Vagina (tissue), 2 donors: ENCODE results near the gene PRDM5. TPM values are rescaled to one million over a fixed set of nuclear protein-coding genes. Genes with fewer than 3 reads are reported as not detected.

ENCODE experiments used
- DNase-seq, 2 donors: peaks; one replicate each; pipeline ENCODE4 v3.0.0-alpha.2; 2017; ENCODE audit errors: extremely low spot score in 2 of 2
- H3K27ac ChIP-seq: fragments of 200-600 bp; sonication (generic); one replicate; pipeline ENCODE4 v1.5.1; 2019
- H3K27me3 ChIP-seq: fragments of 200-600 bp; sonication (generic); one replicate; pipeline ENCODE4 v1.5.1; 2019
- H3K36me3 ChIP-seq, 2 donors: fragments of 200-600 bp; sonication (generic); one replicate each; pipeline ENCODE4 v1.5.1; 2017 to 2019
- H3K4me1 ChIP-seq: fragments of 200-600 bp; sonication (generic); one replicate; pipeline ENCODE4 v1.5.1; 2019
- H3K4me3 ChIP-seq, 2 donors: fragments of 200-600 bp; sonication (generic); 1 replicate in 1 of 2; 2 replicates in 1 of 2; pipeline ENCODE4 v1.5.1; 2016 to 2019
- H3K9me3 ChIP-seq: fragments of 200-600 bp; sonication (generic); one replicate; pipeline ENCODE4 v1.5.1; 2019
- POLR2A ChIP-seq, 2 donors: fragments of 450-650 bp; IDR thresholded peaks; one replicate each; pipeline ENCODE4 v1.6.1; 2017; ENCODE audit warnings: antibody characterized with exemption in 2 of 2, mild to moderate bottlenecking in 2 of 2, moderate library complexity in 2 of 2
- POLR2AphosphoS5 ChIP-seq, 2 donors: sonication (generic); formaldehyde crosslinking; IDR thresholded peaks; one replicate each; pipeline ENCODE4 v1.9.0; 2017; ENCODE audit warnings: antibody characterized with exemption in 2 of 2, mild to moderate bottlenecking in 2 of 2, low read depth in 1 of 2; ENCODE audit not compliant: insufficient read depth in 1 of 2
- intact Hi-C: fragments of 100-400 bp; cut with DNase I; formaldehyde crosslinking; loops from one replicate; pipeline ENCODE4 v1.15.1; 2023
- total RNA-seq: library from RNA; depleted of rRNA; stranded (reverse); fragments of >200 nt; gene quantifications from one replicate; pipeline ENCODE4 v1.2.3, GENCODE V29; 2016
- TF ChIP-seq, protein P1 (sequence below), 3 experiments: fragments of 450-650 bp in 2 of 3; fragments of 200-600 bp in 1 of 3; sonication (generic) in 1 of 3; IDR thresholded peaks; one replicate each; pipeline ENCODE4 v1.5.1; 2017 to 2019; ENCODE audit warnings: antibody characterized with exemption in 3 of 3, mild to moderate bottlenecking in 2 of 3, moderate library complexity in 2 of 3

Gene PRDM5
- total RNA-seq, 1 donor from 2014 or later = 15.2 TPM

DNA sequence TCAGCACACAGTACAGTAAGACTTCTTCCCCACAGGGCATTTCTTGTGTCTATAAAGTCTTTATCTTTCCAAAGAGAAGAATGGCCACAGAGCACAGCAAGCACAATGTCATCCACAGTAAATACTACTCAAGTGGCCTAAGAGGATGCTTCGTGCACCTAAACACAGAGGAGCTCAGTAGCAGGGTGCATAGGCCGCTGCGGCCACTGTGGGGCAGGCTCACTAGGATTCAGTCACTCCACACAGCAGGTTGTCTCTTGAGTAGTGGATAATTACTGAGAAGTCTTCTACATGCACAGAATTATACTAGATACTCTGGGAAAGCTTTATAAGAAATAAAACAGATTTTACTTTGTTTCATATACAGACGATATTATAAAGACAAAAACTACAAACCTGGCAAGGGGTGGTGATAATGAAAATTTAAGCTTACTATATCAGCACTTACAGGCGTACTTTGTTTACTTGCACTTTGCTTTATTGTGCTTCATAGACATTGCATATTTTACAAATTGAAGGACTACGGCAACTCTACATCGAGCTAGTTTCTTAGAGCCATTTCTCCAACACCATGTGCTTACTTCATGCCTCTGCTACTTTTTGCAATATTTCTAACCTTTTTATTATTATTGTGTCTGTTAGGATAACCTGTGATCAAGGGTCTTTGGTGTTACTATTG, 78.5 kb downstream of the PRDM5 start:
- Histone ChIP-seq H3K4me1 (no peaks in the 10 kb centered on the region), H3K4me3 (no peak overlapping the region)

DNA sequence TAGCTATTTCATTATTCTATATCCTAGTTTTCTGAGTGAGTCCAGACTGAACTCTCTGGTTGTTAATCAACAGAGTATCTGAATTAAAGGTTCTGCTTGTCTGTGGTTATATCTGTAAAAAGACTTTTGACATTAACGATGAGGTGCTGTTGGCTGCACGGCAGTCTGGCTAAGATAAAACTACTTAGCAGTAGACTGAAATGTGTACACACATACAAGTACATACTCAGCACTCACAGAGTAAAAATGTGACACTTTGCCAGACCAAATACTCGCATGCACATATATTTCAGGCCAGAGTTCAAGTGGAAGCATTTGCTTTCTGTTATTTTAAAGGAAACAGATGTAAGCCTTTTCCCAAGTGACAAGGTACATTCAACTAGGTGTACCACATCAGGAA, 80.5 kb downstream of the PRDM5 start:
- no peak for DNase-seq
- Histone ChIP-seq H3K4me1 (no peaks in the 10 kb centered on the region), H3K9me3 (no peaks in the 10 kb centered on the region), H3K4me3 (no peak overlapping the region), H3K36me3 (no peaks in the 10 kb centered on the region), H3K27ac (no peak overlapping the region), H3K27me3 (no peaks in the 10 kb centered on the region)
- intact Hi-C loops = no loop called here
- TF ChIP-seq POLR2A (IDR thresholded peaks at IDR 0.05) = no peak
- TF ChIP-seq, protein P1, sequence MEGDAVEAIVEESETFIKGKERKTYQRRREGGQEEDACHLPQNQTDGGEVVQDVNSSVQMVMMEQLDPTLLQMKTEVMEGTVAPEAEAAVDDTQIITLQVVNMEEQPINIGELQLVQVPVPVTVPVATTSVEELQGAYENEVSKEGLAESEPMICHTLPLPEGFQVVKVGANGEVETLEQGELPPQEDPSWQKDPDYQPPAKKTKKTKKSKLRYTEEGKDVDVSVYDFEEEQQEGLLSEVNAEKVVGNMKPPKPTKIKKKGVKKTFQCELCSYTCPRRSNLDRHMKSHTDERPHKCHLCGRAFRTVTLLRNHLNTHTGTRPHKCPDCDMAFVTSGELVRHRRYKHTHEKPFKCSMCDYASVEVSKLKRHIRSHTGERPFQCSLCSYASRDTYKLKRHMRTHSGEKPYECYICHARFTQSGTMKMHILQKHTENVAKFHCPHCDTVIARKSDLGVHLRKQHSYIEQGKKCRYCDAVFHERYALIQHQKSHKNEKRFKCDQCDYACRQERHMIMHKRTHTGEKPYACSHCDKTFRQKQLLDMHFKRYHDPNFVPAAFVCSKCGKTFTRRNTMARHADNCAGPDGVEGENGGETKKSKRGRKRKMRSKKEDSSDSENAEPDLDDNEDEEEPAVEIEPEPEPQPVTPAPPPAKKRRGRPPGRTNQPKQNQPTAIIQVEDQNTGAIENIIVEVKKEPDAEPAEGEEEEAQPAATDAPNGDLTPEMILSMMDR (IDR thresholded peaks at IDR 0.05) = no peak
- TF ChIP-seq POLR2AphosphoS5 (IDR thresholded peaks at IDR 0.05; ENCODE audit: insufficient read depth in 1 of 2, low read depth in 1 of 2) = no peak

More for the DNA sequence above, 78.5 kb downstream of the PRDM5 start:
- intact Hi-C loops = no loop called here
- H3K27me3 ChIP-seq = no peaks in the 10 kb centered on the region
- DNase-seq = no peak
- no peaks in the 10 kb centered on the region for H3K36me3 ChIP-seq
- no peaks in the 10 kb centered on the region for H3K9me3 ChIP-seq
- no peak for TF ChIP-seq POLR2A (IDR thresholded peaks at IDR 0.05)
- no peak for TF ChIP-seq POLR2AphosphoS5 (IDR thresholded peaks at IDR 0.05; ENCODE audit: insufficient read depth in 1 of 2, low read depth in 1 of 2)
- TF ChIP-seq, protein P1 (IDR thresholded peaks at IDR 0.05) = no peak
- no peak overlapping the region for H3K27ac ChIP-seq

DNA sequence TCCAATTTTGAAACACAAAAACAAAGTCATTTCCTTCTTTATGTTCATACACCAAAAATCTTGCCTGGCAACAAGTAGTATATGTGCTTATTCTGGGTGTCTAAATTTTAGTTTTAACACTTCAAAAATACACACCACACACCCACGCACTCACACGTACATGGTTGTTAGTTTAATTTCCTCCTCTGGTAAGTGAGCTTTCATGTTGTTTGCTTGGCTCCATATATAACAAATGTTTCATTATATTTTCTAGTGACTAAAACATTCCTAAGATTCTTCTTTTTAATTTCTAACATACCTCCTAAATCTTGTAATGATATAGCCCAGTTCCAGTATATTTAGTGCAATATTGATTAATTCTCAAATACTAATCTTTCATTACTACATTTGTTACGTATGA, 80.9 kb downstream of the PRDM5 start:
- intact Hi-C loops = no loop called here
- no peaks in the 10 kb centered on the region for H3K4me1 ChIP-seq
- no peaks in the 10 kb centered on the region for H3K9me3 ChIP-seq
- H3K27me3 ChIP-seq = no peaks in the 10 kb centered on the region
- no peak overlapping the region for H3K27ac ChIP-seq
- TF ChIP-seq, protein P1 (IDR thresholded peaks at IDR 0.05) = no peak
- no peak for TF ChIP-seq POLR2A (IDR thresholded peaks at IDR 0.05)
- no peak for TF ChIP-seq POLR2AphosphoS5 (IDR thresholded peaks at IDR 0.05; ENCODE audit: insufficient read depth in 1 of 2, low read depth in 1 of 2)
- DNase-seq = no peak
- H3K36me3 ChIP-seq = no peaks in the 10 kb centered on the region
- no peak overlapping the region for H3K4me3 ChIP-seq

DNA sequence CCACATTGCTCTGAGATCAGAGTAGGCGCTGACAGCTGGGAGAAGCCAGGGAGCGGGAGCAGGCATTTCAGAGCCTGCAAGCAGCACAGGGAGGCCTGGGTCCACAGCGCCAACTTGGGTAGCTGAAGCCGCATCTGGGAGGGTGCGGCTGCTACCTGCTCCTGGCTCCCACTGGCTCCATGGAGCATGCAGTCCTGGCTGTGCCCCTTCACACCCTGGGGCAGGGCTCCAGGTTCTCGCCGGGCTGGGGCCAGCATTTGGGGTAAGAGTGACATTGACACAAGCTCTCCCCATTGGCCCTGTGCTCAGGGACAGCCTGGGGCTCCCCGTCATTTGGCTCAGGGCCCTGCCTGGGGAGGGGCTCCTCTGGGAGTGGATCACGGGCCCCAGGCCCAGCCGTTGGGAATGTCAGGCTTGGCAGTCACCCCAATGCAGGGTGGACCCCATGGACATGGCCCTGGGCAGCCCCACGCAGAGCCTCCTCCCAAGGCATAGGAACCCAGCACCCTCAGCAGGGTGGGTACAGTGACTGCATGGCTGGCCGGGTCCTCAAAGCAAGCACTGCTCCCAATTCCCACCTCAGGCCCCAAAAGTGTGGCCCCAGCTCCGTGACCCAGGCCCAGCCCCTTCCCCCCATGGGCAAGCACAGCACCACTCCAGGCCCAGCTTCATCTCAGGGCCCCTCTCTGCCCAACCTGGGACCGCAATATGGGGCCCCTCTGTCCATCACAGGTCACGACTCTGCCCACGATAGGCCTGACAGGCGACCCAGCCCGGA, 82.4 kb downstream of the PRDM5 start:
- H3K4me3 ChIP-seq = no peak overlapping the region
- no peaks in the 10 kb centered on the region for H3K36me3 ChIP-seq
- intact Hi-C loops = no loop called here
- H3K4me1 ChIP-seq = no peaks in the 10 kb centered on the region
- no peaks in the 10 kb centered on the region for H3K9me3 ChIP-seq
- DNase-seq = no peak
- TF ChIP-seq POLR2AphosphoS5 (IDR thresholded peaks at IDR 0.05; ENCODE audit: insufficient read depth in 1 of 2, low read depth in 1 of 2) = no peak
- TF ChIP-seq, protein P1 (IDR thresholded peaks at IDR 0.05) = no peak
- TF ChIP-seq POLR2A (IDR thresholded peaks at IDR 0.05) = no peak
- no peaks in the 10 kb centered on the region for H3K27me3 ChIP-seq
- no peak overlapping the region for H3K27ac ChIP-seq
